ENCODE data around the gene CERKL. TPM values are rescaled to one million over a fixed set of nuclear protein-coding genes. Genes with fewer than 3 reads are reported as not detected.

Gene CERKL
- total RNA-seq, 4 donors from 2014 or later: not detected

- no peak for DNase-seq (ENCODE audit: low spot score)
- TF ChIP-seq, protein P1, sequence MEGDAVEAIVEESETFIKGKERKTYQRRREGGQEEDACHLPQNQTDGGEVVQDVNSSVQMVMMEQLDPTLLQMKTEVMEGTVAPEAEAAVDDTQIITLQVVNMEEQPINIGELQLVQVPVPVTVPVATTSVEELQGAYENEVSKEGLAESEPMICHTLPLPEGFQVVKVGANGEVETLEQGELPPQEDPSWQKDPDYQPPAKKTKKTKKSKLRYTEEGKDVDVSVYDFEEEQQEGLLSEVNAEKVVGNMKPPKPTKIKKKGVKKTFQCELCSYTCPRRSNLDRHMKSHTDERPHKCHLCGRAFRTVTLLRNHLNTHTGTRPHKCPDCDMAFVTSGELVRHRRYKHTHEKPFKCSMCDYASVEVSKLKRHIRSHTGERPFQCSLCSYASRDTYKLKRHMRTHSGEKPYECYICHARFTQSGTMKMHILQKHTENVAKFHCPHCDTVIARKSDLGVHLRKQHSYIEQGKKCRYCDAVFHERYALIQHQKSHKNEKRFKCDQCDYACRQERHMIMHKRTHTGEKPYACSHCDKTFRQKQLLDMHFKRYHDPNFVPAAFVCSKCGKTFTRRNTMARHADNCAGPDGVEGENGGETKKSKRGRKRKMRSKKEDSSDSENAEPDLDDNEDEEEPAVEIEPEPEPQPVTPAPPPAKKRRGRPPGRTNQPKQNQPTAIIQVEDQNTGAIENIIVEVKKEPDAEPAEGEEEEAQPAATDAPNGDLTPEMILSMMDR (IDR thresholded peaks at IDR 0.05): no peak
- no peak for ATAC-seq (ENCODE audit: low FRiP score)
These were observed 29.8 kb upstream of the CERKL start for GRCh38 chr2:181686576-181687185.

- TF ChIP-seq, protein P1 (IDR thresholded peaks at IDR 0.05): no peak
- DNase-seq (ENCODE audit: low spot score): no peak
- ATAC-seq (ENCODE audit: low FRiP score): no peak
These were observed 28.3 kb upstream of the CERKL start for GRCh38 chr2:181685150-181685688.

- ATAC-seq (ENCODE audit: low FRiP score) (no peak), DNase-seq (ENCODE audit: low spot score) (no peak)
These were observed 27.7 kb upstream of the CERKL start for GRCh38 chr2:181684454-181685149.

DNA sequence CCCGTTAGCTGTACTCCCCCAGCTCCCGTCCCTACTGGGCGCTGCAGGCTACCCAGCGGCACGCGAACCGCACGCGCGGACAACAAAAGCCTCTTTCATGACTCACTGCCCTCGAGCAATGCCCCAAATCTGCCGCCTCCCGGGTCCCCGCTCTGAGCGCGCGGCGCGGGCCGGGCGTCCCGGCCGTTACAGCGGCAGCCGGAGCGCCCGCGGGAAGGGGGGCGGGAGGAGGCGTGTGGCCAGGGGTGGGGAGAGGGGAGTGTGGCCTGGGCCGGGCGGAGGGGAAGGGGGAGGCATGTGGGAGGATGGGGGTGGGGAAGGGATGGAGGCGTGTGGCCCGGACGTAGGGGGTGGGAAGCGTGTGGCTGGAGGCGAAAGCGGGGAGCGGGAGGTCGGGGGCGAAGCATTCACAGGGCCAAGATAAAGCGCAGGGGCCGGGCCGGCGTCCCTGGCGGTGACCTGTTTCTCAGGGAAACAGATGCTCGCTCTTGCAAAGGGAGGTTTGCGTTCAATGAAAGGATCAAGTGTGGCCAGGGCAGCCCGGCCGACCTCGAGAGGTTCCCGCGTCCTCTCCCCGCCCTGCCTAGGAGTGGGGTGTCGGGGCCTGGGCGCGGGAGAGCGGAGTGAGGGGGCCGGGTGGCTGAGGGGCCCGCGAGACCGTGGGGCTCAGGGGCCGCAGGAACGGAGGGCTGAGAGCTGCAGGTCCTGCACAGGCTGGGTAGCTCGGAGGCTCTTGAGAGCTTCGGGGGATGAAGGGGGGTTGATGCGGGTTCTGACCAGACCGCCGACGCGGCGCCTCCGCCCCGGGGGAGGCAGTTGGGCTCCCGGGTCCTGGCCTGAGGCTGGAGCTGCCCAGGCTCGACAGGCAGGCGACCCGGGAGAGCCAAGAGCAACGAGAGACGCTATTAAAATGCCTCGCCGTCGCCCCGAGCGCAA lies 26.9 kb upstream of the CERKL start:
- ATAC-seq (ENCODE audit: low FRiP score): no peak
- TF ChIP-seq, protein P1 (IDR thresholded peaks at IDR 0.05): no peak
- no peak for DNase-seq (ENCODE audit: low spot score)

More at GRCh38 chr2:181684454-181685149, 27.7 kb upstream of the CERKL start:
- TF ChIP-seq, protein P1 (IDR thresholded peaks at IDR 0.05): no peak

- TF ChIP-seq, protein P1 (IDR thresholded peaks at IDR 0.05): no peak
- ATAC-seq (ENCODE audit: low FRiP score) (no peak), DNase-seq (ENCODE audit: low spot score) (no peak)
These were observed 26.1 kb upstream of the CERKL start for GRCh38 chr2:181682795-181683517.

GRCh38 chr2:181682026-181682789 lies 25.3 kb upstream of the CERKL start:
- DNase-seq (ENCODE audit: low spot score) (no peak), ATAC-seq (ENCODE audit: low FRiP score) (no peak)
- TF ChIP-seq, protein P1 (IDR thresholded peaks at IDR 0.05): no peak

Data from omental fat pad (tissue), 4 donors.